ENCODE measurements around the gene SEC11C. TPM values are rescaled to one million over a fixed set of nuclear protein-coding genes. Genes with fewer than 3 reads are reported as not detected.

The SEC11C gene
- total RNA-seq, 4 donors from 2014 or later: 8.2 to 39.7 (median 22.1) TPM

DNA sequence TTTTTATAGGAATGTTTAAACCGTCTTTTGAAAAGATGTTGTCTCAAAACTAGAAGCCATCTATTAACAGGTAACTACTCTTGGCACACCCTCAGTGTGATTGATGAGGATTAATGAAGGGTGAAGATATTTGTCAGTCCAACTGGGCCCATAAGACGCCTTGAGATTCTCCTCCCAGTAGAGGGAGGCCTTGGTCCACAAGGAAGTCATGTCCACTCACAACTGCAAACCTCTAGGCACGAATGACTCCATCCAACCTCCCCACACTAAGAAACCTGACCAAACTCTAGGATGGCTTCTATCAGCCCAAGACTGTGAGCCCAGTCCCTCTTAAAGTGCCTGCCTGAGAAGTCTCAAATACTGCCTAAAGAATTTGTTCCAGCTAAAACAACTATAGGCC lies 61.1 kb downstream of the SEC11C start:
- intact Hi-C loops (cut with DNase I; ENCODE audit: low total_unique reads) (no loop called here), in situ Hi-C loops (cut with MboI; ENCODE audit: low pct_ligation_motif_present in 1 of 4, low pct_unique_long_range_greater_than_20kb in 1 of 4, low sequenced_read_pairs in 3 of 4) (no loop called here)
- H3K4me3 ChIP-seq: no peak overlapping the region
- WGBS, 2 donors (ENCODE audit: low coverage in 1 of 2): 79 to 88% methylated on average over 1 to 3 of the region's 3 CpGs
- no peak for DNase-seq
- TF ChIP-seq POLR2A (IDR thresholded peaks at IDR 0.05): no peak
- TF ChIP-seq POLR2AphosphoS5 (IDR thresholded peaks at IDR 0.05): no peak
- TF ChIP-seq EP300 (IDR thresholded peaks at IDR 0.05; ENCODE audit: low read depth): no peak
- TF ChIP-seq, protein P1, sequence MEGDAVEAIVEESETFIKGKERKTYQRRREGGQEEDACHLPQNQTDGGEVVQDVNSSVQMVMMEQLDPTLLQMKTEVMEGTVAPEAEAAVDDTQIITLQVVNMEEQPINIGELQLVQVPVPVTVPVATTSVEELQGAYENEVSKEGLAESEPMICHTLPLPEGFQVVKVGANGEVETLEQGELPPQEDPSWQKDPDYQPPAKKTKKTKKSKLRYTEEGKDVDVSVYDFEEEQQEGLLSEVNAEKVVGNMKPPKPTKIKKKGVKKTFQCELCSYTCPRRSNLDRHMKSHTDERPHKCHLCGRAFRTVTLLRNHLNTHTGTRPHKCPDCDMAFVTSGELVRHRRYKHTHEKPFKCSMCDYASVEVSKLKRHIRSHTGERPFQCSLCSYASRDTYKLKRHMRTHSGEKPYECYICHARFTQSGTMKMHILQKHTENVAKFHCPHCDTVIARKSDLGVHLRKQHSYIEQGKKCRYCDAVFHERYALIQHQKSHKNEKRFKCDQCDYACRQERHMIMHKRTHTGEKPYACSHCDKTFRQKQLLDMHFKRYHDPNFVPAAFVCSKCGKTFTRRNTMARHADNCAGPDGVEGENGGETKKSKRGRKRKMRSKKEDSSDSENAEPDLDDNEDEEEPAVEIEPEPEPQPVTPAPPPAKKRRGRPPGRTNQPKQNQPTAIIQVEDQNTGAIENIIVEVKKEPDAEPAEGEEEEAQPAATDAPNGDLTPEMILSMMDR (IDR thresholded peaks at IDR 0.05): no peak
- H3K27ac ChIP-seq: no peak overlapping the region
- H3K36me3 ChIP-seq: no peaks in the 10 kb centered on the region
- H3K27me3 ChIP-seq: no peaks in the 10 kb centered on the region
- no peaks in the 10 kb centered on the region for H3K4me1 ChIP-seq
- H3K9me3 ChIP-seq: no peaks in the 10 kb centered on the region

DNA sequence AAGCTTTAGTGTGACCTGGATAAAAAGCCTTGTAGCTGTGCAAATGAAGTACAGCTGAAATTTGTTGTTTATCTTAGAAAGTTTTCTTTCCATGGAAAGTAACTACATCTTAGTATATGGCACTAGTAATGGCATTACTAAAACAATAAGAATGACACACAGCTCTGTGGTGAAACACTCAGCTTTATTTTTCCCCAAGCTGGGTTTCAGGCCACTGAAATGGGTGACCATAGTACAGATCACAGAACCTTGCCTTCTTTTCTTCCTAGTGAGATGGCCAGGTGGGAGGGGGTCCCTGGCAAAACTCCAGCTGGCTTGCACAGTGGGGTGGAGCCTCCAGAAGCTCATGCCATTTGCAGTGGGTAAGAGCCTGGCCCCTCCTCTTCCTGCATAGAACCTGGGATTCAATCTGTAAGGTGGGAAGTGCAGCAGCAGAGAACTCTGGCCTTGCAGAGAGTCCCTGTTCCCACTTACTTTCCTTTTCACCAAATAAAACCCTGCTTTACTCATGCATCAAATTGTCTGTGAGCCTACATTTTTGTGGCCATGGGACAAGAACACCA lies 62.7 kb downstream of the SEC11C start:
- H3K36me3 ChIP-seq: no peaks in the 10 kb centered on the region
- H3K27ac ChIP-seq: no peak overlapping the region
- DNase-seq: no peak
- no peak for TF ChIP-seq EP300 (IDR thresholded peaks at IDR 0.05; ENCODE audit: low read depth)
- in situ Hi-C loops (cut with MboI; ENCODE audit: low pct_ligation_motif_present in 1 of 4, low pct_unique_long_range_greater_than_20kb in 1 of 4, low sequenced_read_pairs in 3 of 4): no loop called here
- H3K9me3 ChIP-seq: no peaks in the 10 kb centered on the region
- H3K4me3 ChIP-seq: no peak overlapping the region
- intact Hi-C loops (cut with DNase I; ENCODE audit: low total_unique reads): no loop called here
- no peaks in the 10 kb centered on the region for H3K4me1 ChIP-seq
- no peaks in the 10 kb centered on the region for H3K27me3 ChIP-seq

DNA sequence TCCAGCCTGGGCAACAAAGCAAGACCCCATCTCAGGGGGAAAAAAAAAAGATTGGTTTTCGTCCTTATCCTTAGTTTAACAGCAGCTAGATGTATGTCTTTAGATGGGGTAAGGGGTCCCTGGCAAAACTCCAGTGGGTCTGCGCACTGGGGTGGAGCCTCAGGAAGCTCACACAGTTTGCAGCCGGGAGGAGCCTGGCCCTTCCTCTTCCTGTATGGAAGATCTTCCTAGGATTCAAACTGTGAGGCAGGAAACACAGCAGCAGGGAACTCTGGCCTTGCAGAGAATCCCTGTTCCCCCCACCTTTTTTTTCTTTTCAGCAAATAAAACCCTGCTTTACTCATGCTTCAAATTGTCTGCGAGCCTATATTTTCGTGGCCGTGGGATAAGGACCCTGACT lies 67.8 kb downstream of the SEC11C start:
- H3K27ac ChIP-seq: no peak overlapping the region
- no peaks in the 10 kb centered on the region for H3K4me1 ChIP-seq
- no peak for DNase-seq
- no peaks in the 10 kb centered on the region for H3K27me3 ChIP-seq
- no peaks in the 10 kb centered on the region for H3K36me3 ChIP-seq
- H3K9me3 ChIP-seq: no peaks in the 10 kb centered on the region
- no peak overlapping the region for H3K4me3 ChIP-seq
- WGBS, 2 donors (ENCODE audit: low coverage in 1 of 2): 76 to 100% methylated on average over 3 to 6 of the region's 6 CpGs
- in situ Hi-C loops (cut with MboI; ENCODE audit: low pct_ligation_motif_present in 1 of 4, low pct_unique_long_range_greater_than_20kb in 1 of 4, low sequenced_read_pairs in 3 of 4): no loop called here
- intact Hi-C loops (cut with DNase I; ENCODE audit: low total_unique reads): no loop called here
- TF ChIP-seq EP300 (IDR thresholded peaks at IDR 0.05; ENCODE audit: low read depth) (no peak), POLR2AphosphoS5 (IDR thresholded peaks at IDR 0.05) (no peak), POLR2A (IDR thresholded peaks at IDR 0.05) (no peak)
- TF ChIP-seq, protein P1 (IDR thresholded peaks at IDR 0.05): no peak

Other genes with a start within 250 kb of the SEC11C start
- gene GRP, start 80.3 kb downstream of the SEC11C start, total RNA-seq: not detected
- gene RAX, start 133.6 kb downstream of the SEC11C start, total RNA-seq: not detected
- gene CPLX4, start 178.8 kb downstream of the SEC11C start, total RNA-seq: not detected
- 10 to 100 TPM; 27.1 to 80.8 (median 49.0) TPM for gene LMAN1, start 219.4 kb downstream of the SEC11C start, total RNA-seq